K562 (cell line): Measurements from ENCODE around the gene ESPN. TPM values are rescaled to one million over a fixed set of nuclear protein-coding genes. Genes with fewer than 3 reads are reported as not detected.
A peak's percentile ranks its signal among the peaks of the same experiment; 100 is the strongest.

Experiments used
- BCLAF1 ChIP-seq, 2 experiments: fragments of 450-650 bp in 1 of 2; IDR thresholded peaks; 2 replicates each; pipeline ENCODE4 v1.6.1; 2011 to 2017; ENCODE audit warnings: low read depth in 2 of 2, antibody characterized with exemption in 1 of 2, borderline replicate concordance in 1 of 2, low read length in 1 of 2, mild to moderate bottlenecking in 1 of 2, mixed read lengths in 1 of 2; ENCODE audit not compliant: control insufficient read depth in 1 of 2
- DMBX1 ChIP-seq: fragments of 250-450 bp; sonication (Bioruptor Pico); IDR thresholded peaks from 2 replicates; pipeline ENCODE4 v1.8.0; 2022; ENCODE audit warnings: inconsistent platforms, mild to moderate bottlenecking, moderate library complexity, borderline replicate concordance
- HCFC1 ChIP-seq: IDR thresholded peaks from 2 replicates; pipeline ENCODE4 v1.6.1; 2012; ENCODE audit warnings: low read depth, low read length, improper control_type of control experiment
- HNRNPH1 ChIP-seq: fragments of 200-400 bp; formaldehyde crosslinking; optimal IDR thresholded peaks from 2 replicates; pipeline ENCODE3; 2017; ENCODE audit warnings: low read depth, mild to moderate bottlenecking, low read length, moderate library complexity
- JUN ChIP-seq, 2 experiments: sonication (generic) in 1 of 2; formaldehyde crosslinking in 1 of 2; IDR thresholded peaks; 2 replicates each; pipeline versions ENCODE4 v1.6.1 to v1.8.0; 2012 to 2022; ENCODE audit warnings: borderline replicate concordance in 2 of 2, mild to moderate bottlenecking in 2 of 2, improper control_type of control experiment in 1 of 2, low read depth in 1 of 2, low read length in 1 of 2, missing genetic modification reagents in 1 of 2
- KHSRP ChIP-seq: fragments of 450-650 bp; IDR thresholded peaks from 2 replicates; pipeline ENCODE4 v1.6.1; 2017
- MTA3 ChIP-seq: fragments of 450-650 bp; formaldehyde crosslinking; IDR thresholded peaks from 2 replicates; pipeline ENCODE4 v1.6.1; 2017; ENCODE audit warnings: mild to moderate bottlenecking, borderline replicate concordance
- SIN3A ChIP-seq, 2 experiments: fragments of 150-350 bp in 1 of 2; IDR thresholded peaks; 2 replicates each; pipeline ENCODE4 v1.6.1; 2011 to 2016; ENCODE audit warnings: borderline replicate concordance in 2 of 2, low read depth in 2 of 2, low read length in 2 of 2, mild to moderate bottlenecking in 2 of 2, moderate library complexity in 2 of 2; ENCODE audit not compliant: control insufficient read depth in 1 of 2
- SMAD1 ChIP-seq: fragments of 150-350 bp; IDR thresholded peaks from 2 replicates; pipeline ENCODE4 v1.6.1; 2014; ENCODE audit warnings: low read length, low read depth; ENCODE audit not compliant: partially characterized antibody
- SRSF1 ChIP-seq: fragments of 200-400 bp; formaldehyde crosslinking; IDR thresholded peaks from 2 replicates; pipeline ENCODE4 v1.6.1; 2017; ENCODE audit warnings: mild to moderate bottlenecking, low read depth, low read length, moderate library complexity
- TARDBP ChIP-seq: fragments of 450-650 bp; IDR thresholded peaks from 2 replicates; pipeline ENCODE4 v1.6.1; 2016
- TBP ChIP-seq: optimal IDR thresholded peaks from 2 replicates; pipeline ENCODE3; 2011; ENCODE audit warnings: low read depth, low read length, improper control_type of control experiment
- TCFL5 ChIP-seq: fragments of 250-450 bp; sonication (Bioruptor Pico); conservative IDR thresholded peaks from 2 replicates; pipeline ENCODE4 v1.6.1; 2021; ENCODE audit warnings: mild to moderate bottlenecking, moderate library complexity, matching md5 sums
- THRAP3 ChIP-seq: fragments of 450-650 bp; IDR thresholded peaks from 2 replicates; pipeline ENCODE4 v1.6.1; 2016; ENCODE audit warnings: mild to moderate bottlenecking, inconsistent platforms, borderline replicate concordance
- U2AF2 ChIP-seq: fragments of 200-400 bp; formaldehyde crosslinking; optimal IDR thresholded peaks from 2 replicates; pipeline ENCODE3; 2017; ENCODE audit warnings: low read depth, mild to moderate bottlenecking, low read length
- ZMIZ1 ChIP-seq, 2 experiments: fragments of 150-350 bp in 1 of 2; IDR thresholded peaks; 2 replicates each; pipeline ENCODE4 v1.6.1; 2012 to 2016; ENCODE audit warnings: low read depth in 2 of 2, low read length in 2 of 2, mild to moderate bottlenecking in 1 of 2, moderate library complexity in 1 of 2
- ZNF165 ChIP-seq: fragments of 250-450 bp; sonication (Bioruptor Pico); IDR thresholded peaks from 2 replicates; pipeline ENCODE4 v1.4.0; 2020; ENCODE audit warnings: borderline replicate concordance
- ZNF41 ChIP-seq: fragments of 250-450 bp; sonication (Bioruptor Pico); conservative IDR thresholded peaks from 2 replicates; pipeline ENCODE4 v1.4.0; 2020; ENCODE audit warnings: mild to moderate bottlenecking
- polyA plus RNA-seq, 8 experiments: library from polyadenylated mRNA; depleted of rRNA in 4 of 8; stranded (reverse) in 5 of 8; unstranded in 3 of 8; fragments of >200 nt; fragmentation: Nextera tagmentation in 2 of 8; fragmentation: Illumina TruSeq in 1 of 8; extraction: Ambion mirVana in 2 of 8; extraction: Trizol in 1 of 8; gene quantifications; 2 replicates each; pipeline versions ENCODE4 v1.2.1 to v1.2.3, GENCODE V29; 2011 to 2014; ENCODE audit warnings: inconsistent platforms in 1 of 8, missing spikeins in 1 of 8
- total RNA-seq, 7 experiments: library from RNA; depleted of rRNA in 6 of 7; stranded (reverse); fragments of >200 nt in 6 of 7; fragmentation: Illumina TruSeq in 2 of 7; extraction: Trizol in 2 of 7; gene quantifications; 2 replicates each; pipeline versions ENCODE4 v1.2.1 to v1.2.3, GENCODE V29; 2011 to 2021; ENCODE audit warnings: low replicate concordance in 1 of 7
- TF ChIP-seq, protein P1 (sequence below): fragments of 200-400 bp; formaldehyde crosslinking; IDR thresholded peaks from 2 replicates; pipeline ENCODE4 v1.6.1; 2017; ENCODE audit warnings: mild to moderate bottlenecking, low read depth, low read length, moderate library complexity

ESPN gene
- total and polyA plus RNA-seq, 9 of the 15 experiments (the other 6 are each of a cell fraction or from before 2014, with no cell fraction given), result 0.07 to 1.2 (median 0.45) TPM; not detected in 3

DNA sequence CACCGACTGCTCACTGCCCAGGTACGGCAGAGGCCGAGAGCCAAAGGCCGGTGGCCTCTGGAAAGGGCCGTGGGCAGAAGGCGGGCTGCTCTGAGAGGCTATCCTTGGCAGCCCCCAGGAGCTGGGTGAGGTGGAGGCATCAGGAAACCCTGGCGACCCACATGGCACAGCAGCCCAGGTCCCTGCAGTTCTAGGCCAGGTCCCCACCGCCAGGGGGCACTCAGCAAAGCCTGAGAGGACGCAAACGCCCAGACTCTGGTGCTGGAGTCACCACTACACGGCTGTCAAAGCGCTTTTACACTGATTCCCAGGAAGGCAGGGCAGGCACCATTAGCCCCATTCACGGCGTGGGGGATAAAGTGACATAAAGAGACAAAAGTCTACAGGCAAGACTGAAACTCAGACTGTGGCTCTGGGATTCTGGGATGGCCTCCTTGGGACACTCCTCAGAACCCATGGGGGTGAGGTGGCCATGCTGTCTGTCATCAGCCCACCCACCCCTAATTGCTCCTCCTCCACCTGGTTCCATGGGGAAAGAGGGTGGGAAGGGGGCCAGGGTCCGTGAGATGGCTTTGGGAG lies 61.9 kb downstream of the ESPN start (continued):
- no peak for TF ChIP-seq ZMIZ1 (IDR thresholded peaks at IDR 0.05; ENCODE audit: low read depth in 2 of 2, low read length in 2 of 2)
- TF ChIP-seq SIN3A (IDR thresholded peaks at IDR 0.05; ENCODE audit: borderline replicate concordance in 2 of 2, control insufficient read depth in 1 of 2, low read depth in 2 of 2, low read length in 2 of 2), result no peak
- no peak for TF ChIP-seq ZNF165
- no peak for TF ChIP-seq BCLAF1 (IDR thresholded peaks at IDR 0.05; ENCODE audit: borderline replicate concordance in 1 of 2, control insufficient read depth in 1 of 2, low read depth in 2 of 2, low read length in 1 of 2)
- no peak for TF ChIP-seq JUN (IDR thresholded peaks at IDR 0.05; ENCODE audit: borderline replicate concordance, low read depth, low read length)
- TF ChIP-seq JUN (CRISPR knock-in tag; IDR thresholded peaks at IDR 0.05; ENCODE audit: borderline replicate concordance), result no peak
- no peak for TF ChIP-seq KHSRP
- TF ChIP-seq ZNF41 (CRISPR knock-in tag), result no peak
- peak; percentile 26; the same call in 1 of the 2 replicates for TF ChIP-seq HCFC1
- TF ChIP-seq TBP, result peak; percentile 26
- TF ChIP-seq, protein P1, sequence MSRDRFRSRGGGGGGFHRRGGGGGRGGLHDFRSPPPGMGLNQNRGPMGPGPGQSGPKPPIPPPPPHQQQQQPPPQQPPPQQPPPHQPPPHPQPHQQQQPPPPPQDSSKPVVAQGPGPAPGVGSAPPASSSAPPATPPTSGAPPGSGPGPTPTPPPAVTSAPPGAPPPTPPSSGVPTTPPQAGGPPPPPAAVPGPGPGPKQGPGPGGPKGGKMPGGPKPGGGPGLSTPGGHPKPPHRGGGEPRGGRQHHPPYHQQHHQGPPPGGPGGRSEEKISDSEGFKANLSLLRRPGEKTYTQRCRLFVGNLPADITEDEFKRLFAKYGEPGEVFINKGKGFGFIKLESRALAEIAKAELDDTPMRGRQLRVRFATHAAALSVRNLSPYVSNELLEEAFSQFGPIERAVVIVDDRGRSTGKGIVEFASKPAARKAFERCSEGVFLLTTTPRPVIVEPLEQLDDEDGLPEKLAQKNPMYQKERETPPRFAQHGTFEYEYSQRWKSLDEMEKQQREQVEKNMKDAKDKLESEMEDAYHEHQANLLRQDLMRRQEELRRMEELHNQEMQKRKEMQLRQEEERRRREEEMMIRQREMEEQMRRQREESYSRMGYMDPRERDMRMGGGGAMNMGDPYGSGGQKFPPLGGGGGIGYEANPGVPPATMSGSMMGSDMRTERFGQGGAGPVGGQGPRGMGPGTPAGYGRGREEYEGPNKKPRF, result no peak
- no peak for TF ChIP-seq THRAP3
- no peak for TF ChIP-seq SRSF1
- no peak for TF ChIP-seq DMBX1 (CRISPR knock-in tag)
- no peak for TF ChIP-seq SMAD1
- TF ChIP-seq HNRNPH1, result no peak
- TF ChIP-seq MTA3, result peak; percentile 53; the same call in 1 of the 2 replicates
- TF ChIP-seq TARDBP, result no peak
- no peak for TF ChIP-seq TCFL5 (CRISPR knock-in tag)
- no peak for TF ChIP-seq U2AF2
